Measurements from ENCODE around the gene HSPB6.
"Not testable (repeated sequence)": the region's sequence is repeated elsewhere in the genome, so short reads cannot be mapped to it uniquely, and the experiment has no call there.

The HSPB6 gene

DNA sequence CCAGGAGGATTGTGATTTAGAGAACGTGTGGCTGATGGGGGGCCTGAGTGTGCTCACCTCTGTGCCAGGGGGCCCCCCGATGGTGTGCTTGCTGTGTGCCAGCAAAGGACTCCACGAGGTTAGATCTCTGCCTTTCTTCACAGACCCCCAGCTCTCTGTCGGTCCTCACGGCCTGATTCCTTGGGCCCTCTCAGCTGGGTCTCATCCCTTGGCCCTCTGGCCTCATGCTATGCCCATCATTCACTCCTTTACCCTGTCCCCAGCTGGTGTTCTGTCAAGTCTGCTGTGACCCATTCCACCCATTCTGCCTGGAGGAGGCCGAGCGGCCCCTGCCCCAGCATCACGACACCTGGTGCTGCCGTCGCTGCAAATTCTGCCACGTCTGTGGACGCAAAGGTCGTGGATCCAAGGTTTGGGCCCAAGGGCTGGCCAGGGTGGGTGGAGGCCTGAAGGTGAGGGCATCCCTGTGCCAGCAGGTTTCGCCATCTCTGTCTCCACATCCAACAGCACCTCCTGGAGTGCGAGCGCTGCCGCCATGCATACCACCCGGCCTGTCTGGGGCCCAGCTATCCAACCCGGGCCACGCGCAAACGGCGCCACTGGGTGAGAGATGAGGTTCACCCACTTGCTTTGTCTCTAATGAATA is 31.5 kb downstream of the HSPB6 start:
- no peak overlapping the region for H3K4me3 ChIP-seq (ENCODE audit: control insufficient read depth, low read depth, low read length)
- TF ChIP-seq, protein P1, sequence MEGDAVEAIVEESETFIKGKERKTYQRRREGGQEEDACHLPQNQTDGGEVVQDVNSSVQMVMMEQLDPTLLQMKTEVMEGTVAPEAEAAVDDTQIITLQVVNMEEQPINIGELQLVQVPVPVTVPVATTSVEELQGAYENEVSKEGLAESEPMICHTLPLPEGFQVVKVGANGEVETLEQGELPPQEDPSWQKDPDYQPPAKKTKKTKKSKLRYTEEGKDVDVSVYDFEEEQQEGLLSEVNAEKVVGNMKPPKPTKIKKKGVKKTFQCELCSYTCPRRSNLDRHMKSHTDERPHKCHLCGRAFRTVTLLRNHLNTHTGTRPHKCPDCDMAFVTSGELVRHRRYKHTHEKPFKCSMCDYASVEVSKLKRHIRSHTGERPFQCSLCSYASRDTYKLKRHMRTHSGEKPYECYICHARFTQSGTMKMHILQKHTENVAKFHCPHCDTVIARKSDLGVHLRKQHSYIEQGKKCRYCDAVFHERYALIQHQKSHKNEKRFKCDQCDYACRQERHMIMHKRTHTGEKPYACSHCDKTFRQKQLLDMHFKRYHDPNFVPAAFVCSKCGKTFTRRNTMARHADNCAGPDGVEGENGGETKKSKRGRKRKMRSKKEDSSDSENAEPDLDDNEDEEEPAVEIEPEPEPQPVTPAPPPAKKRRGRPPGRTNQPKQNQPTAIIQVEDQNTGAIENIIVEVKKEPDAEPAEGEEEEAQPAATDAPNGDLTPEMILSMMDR (IDR thresholded peaks at IDR 0.05; ENCODE audit: control insufficient read depth, insufficient read depth, low read depth, low read length, missing control alignments), result no peak
- DNase-seq (ENCODE audit: low read depth), result no peak

DNA sequence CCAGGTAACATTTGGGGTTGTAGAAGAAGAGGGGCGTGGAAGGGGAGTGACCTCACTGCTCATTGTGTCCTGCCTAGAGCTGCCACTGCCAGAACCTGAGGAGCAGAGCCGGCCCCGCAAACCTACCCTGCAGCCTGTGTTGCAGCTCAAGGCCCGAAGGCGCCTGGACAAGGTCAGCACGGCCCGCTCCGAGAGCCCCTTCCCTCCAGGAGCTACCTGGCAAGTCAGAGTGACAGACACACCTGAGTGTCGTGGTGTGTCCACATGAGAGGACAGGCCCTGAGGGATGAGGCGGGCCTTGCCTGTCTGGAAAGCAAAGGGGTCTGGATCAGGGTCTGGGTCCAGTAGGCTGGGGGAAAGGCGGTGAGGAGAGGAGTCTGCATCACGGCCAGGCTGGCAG is 32.3 kb downstream of the HSPB6 start:
- TF ChIP-seq, protein P1 (IDR thresholded peaks at IDR 0.05; ENCODE audit: control insufficient read depth, insufficient read depth, low read depth, low read length, missing control alignments), result no peak
- DNase-seq (ENCODE audit: low read depth), result no peak
- no peak overlapping the region for H3K4me3 ChIP-seq (ENCODE audit: control insufficient read depth, low read depth, low read length)

DNA sequence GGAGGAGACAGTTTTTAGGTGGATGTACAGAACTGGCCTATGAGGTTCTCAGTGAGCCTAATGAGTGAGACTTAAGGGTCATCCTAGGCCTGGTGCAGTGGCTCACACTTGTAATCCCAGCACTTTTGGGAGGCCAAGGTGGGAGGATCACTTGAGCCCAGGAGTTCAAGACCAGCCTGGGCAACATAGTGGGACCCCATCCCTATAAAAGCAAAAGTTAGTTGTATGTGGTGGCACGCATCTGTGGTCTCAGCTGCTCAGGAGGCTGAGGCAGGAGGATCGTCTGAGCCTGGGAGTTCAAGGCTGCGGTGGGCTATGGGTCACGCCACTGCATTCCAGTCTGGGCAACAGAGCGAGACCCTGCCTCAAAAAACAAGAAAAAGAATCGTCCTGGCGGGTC is 32.7 kb downstream of the HSPB6 start:
- DNase-seq (ENCODE audit: low read depth); H3K4me3 ChIP-seq (ENCODE audit: control insufficient read depth, low read depth, low read length): not testable (repeated sequence)

DNA sequence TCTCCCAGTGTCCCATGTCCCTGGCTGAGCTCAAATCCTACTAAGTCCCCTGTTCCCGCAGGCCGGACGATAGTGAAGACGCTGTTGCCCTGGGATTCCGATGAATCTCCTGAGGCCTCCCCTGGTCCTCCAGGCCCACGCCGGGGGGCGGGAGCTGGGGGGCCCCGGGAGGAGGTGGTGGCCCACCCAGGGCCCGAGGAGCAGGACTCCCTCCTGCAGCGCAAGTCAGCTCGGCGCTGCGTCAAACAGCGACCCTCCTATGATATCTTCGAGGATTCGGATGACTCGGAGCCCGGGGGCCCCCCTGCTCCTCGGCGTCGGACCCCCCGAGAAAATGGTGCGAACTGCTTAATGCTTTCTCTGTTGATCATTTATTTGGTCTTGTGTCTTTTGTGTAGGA is 33.2 kb downstream of the HSPB6 start:
- DNase-seq (ENCODE audit: low read depth), result no peak
- TF ChIP-seq, protein P1 (IDR thresholded peaks at IDR 0.05; ENCODE audit: control insufficient read depth, insufficient read depth, low read depth, low read length, missing control alignments), result no peak
- no peak overlapping the region for H3K4me3 ChIP-seq (ENCODE audit: control insufficient read depth, low read depth, low read length)

DNA sequence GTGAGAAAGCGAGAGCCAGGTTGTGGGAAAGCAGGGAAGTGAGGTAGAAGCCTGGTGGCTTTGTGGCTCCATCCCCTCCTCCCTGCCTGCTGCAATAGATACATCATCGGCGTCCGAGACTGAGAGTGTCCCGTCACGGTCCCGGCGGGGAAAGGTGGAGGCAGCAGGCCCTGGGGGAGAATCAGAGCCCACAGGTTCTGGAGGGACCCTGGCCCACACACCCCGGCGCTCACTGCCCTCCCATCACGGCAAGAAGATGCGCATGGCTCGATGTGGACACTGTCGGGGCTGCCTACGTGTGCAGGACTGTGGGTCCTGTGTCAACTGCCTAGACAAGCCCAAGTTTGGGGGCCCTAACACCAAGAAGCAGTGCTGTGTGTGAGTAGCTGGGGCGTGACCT is 33.9 kb downstream of the HSPB6 start:
- TF ChIP-seq, protein P1 (IDR thresholded peaks at IDR 0.05; ENCODE audit: control insufficient read depth, insufficient read depth, low read depth, low read length, missing control alignments), result no peak
- H3K4me3 ChIP-seq (ENCODE audit: control insufficient read depth, low read depth, low read length), result no peak overlapping the region
- DNase-seq (ENCODE audit: low read depth), result no peak

DNA sequence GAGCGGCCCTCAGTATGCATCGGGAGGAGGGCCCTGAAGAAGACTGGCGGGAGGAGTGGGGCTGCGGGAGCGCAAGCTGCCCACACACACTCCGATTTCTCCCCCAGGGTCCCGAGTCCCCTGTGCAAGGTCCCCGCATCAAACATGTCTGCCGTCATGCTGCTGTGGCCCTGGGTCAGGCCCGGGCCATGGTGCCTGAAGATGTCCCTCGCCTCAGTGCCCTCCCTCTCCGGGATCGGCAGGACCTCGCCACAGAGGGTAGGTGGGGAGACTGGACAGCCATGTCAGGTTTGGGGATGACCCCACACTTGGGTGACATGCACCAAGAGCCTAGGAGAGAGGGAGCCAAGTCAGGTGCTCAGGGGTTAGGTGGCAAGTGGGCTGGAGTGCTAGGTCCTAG is 34.4 kb downstream of the HSPB6 start:
- DNase-seq (ENCODE audit: low read depth), result no peak
- TF ChIP-seq, protein P1 (IDR thresholded peaks at IDR 0.05; ENCODE audit: control insufficient read depth, insufficient read depth, low read depth, low read length, missing control alignments), result no peak
- H3K4me3 ChIP-seq (ENCODE audit: control insufficient read depth, low read depth, low read length), result no peak overlapping the region

DNA sequence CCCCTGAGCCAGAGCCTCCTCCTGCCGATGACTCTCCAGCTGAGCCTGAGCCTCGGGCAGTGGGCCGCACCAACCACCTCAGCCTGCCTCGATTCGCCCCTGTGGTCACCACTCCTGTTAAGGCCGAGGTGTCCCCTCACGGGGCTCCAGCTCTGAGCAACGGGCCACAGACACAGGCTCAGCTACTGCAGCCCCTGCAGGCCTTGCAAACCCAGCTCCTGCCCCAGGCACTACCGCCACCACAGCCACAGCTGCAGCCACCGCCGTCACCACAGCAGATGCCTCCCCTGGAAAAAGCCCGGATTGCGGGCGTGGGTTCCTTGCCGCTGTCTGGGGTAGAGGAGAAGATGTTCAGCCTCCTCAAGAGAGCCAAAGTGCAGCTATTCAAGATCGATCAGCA is 35.5 kb downstream of the HSPB6 start:
- DNase-seq (ENCODE audit: low read depth), result no peak
- TF ChIP-seq, protein P1 (IDR thresholded peaks at IDR 0.05; ENCODE audit: control insufficient read depth, insufficient read depth, low read depth, low read length, missing control alignments), result no peak
- H3K4me3 ChIP-seq (ENCODE audit: control insufficient read depth, low read depth, low read length), result no peak overlapping the region
